CD4-positive, alpha-beta T cell treated with Interferon gamma for 1 hour (primary cell): ENCODE measurements around the gene MTM1.
A peak's percentile ranks its signal among the peaks of the same experiment; 100 is the strongest.

ENCODE experiments used
- DNase-seq: peaks from one replicate; pipeline ENCODE4 v3.0.0-alpha.2; 2020

MTM1 gene

DNA sequence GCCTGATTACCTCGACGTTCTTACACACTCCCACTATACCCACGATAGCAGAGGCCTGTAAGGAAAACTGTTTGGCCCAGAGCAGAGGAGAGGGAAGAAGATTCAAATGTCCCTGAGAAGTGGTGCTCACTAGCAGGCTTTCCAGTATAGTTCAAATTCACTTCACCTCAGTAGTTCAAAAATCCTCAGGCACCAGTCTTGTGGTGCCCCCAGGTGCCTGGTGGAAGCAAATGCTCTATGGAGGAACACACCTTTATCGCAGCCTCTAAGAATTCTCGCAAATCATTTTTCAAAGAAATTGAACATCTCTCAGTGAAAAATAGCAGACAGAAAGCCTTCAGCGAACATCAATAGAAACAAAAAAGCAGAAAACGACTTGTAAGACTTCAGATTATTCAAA, 112.6 kb downstream of the MTM1 start:
- no peak for DNase-seq

DNA sequence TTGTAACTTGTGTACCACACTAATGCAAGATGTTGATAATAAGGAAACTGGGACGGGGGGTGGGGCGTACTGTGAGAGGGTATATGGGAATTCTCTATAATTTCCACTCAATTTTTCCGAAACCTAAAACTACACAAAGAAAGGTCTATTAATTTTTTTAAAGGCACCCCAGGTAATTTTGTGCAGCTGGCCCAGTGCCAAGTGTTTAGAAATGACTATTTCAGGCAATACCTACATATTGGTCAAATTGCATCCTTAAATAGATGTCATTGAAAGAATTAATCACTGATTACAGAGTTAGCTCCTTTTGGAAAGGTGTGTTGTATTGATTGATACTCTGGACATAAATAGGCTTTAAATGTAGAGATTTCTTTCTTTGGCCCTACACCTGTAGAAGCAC, 114.7 kb downstream of the MTM1 start:
- DNase-seq: no peak

DNA sequence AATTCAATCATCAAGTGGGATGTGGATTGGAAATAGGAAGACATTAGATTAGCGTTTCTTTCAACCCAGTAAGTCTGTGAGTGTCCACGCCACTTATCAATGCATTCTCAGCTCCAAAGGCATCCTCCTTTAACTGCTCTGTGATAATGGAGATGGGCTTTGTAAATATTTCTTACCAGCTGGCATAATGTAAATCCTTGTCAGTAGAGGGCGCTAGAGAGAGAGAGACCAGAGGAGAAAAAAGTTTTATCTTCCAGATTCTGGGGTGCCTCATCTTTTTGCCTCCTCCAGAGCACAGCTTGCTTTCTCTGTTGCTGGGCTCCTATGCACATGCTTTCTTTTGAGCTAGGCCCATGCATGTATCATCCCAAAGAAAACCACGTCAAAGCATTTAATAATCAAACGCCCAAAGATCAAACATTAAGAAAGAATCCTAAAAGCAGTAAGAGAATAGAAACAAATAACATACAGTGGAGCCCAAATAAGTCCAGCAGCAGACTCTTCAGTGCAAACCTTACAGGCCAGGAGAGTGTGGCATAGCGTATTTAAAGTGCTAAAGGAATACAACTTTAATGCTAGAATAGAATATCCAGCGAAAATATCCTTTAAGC, 115.2 kb downstream of the MTM1 start:
- DNase-seq: no peak

DNA sequence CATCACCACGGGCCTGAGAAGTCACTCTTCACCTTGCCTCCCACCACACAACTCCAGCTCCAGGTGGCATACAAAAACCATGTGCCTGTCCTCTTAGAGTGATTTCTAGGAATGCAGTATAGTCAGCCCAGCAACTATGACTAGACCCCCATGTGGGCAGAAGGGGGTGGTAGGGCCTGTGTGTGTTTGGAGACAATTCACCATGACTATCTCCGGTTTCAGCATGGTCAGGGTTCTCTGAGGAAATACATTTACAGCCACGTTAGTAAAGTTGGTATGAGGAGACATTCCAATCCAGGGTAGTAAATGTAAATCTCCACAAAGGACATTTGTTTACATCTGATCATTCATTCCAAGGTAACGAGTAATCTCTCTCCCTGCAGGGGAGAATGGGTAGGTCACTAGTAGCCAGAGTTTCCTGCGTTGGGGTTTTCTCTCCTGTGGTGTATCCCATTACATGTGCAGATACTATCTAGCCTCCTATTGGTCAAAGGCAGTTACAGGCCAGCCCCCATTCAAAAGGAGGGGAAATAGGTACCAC, 120.6 kb downstream of the MTM1 start:
- DNase-seq: no peak

DNA sequence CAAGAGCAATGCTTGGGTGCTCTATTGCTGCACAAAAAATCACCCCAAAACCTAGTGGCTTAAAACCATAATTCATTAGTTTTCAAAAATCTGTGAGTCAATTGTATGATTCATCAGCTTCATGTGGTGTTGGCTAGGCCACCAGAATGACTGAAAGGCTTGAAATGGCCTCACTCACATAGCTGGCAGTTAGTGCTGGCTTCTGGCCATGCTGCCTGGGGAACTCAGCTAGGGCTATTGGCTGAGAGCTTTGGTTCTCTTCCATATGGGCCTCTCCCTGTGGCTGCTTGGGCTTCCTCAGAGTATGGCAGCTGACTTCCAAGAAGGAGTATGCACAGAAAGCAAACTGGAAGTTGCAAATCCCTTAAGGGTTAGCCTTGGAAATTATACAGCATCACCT, 121.7 kb downstream of the MTM1 start:
- DNase-seq: no peak

DNA sequence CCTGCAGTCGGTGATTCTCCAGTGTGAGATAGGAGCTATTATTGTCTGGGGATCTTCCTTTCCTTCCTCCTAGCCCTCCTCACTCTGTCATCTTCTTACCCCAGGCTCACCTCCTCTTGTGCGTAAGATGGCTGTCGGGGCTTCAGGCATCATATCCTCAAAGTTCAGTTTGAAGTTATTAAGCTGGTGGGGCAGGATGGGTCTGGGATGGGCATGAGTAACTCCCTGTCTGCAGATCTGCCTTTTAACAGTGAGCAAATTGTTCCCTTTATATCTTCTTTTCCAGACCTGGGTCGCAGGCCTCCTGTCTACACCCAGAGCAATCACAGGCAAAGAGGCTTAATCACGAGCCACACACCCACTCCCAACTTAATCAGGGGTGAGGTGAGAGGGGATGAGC, 123.9 kb downstream of the MTM1 start:
- no peak for DNase-seq

DNA sequence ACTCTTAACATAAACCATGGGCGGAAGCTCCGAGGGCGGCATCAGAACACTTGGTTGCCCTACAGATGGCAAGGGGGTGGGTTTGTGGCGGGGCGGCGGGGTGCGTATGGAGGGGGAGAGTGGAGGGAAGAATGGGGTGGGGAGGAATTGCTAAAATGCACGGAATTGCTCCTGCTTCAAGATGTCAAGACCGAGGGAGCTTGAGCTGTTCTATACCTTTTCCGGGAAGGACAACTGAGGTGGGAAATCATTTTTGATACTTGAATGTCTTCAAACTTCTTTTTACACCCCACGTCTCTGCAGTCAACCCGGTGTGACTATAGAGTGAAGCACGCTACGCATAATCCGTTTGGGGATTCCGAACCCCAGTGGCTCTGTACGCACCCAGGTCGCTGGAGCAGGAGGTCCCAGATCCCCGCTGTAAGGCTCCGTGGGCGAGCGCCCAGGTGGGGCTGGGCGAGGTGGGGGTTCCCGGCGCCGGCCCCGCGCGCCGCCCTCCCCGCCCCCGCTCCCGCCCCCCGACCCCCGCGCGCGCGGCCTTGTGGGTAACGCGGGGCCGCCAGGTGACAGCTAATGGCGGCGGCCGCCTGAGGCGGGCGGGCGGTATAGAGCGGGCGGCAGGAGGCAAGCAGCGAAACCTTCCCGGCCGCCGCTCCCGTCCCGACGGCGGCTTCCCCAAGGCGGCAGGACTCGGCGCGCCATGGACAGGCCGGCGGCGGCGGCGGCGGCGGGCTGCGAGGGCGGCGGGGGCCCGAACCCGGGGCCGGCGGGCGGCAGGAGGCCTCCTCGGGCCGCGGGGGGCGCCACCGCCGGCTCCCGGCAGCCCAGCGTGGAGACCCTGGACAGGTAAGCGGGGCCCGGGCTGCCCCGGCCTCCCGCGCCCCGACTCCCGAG, 124.7 kb downstream of the MTM1 start, which contains the start of gene MTMR1:
MTMR1 (plus strand) TSS at position 566 of the 894 bp plus-strand sequence; CDS start at position 701, 135 bp downstream.
- DNase-seq: peak; percentile 52

DNA sequence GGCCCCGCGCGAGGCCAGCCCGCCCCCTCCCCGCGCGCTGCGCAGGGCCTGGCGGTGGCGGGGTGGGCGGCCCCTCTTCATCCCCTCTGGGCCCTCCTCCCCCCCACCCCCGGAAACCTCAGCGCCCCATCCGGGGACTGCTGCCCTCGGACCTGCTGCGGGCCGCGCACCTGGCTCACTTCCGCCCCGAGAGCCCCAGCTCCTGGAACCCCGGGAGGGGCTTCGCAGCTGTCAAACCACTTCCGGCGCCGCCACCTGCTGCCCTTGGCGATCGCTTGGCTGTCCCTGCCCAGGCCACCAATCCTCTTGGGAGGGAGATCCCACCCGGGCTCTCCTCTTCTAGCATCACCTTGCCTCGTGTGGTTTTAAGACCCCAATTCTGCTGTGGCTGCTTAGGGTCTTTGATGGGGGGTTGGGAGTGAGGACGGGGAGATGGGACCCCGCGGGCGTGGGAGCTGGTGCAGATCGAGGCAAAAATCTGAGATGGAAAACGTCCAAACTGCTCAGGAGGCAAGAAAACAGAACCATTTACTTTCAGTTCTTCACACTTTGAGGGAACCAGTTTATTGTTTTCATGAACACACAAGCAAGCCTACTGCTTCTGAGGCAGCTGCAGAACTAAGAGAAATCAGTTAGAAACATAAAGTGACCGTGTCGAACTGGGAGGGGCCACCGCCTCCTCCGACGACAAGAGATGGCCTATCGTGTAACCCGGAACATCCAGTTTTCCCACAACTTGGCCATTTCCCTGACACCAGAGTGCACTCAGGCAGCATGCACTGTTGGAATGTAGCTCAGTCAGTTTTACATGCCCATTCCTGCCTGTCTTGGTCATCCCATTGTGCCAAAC, 125.5 kb downstream of the MTM1 start:
- peak; percentile 79 for DNase-seq

DNA sequence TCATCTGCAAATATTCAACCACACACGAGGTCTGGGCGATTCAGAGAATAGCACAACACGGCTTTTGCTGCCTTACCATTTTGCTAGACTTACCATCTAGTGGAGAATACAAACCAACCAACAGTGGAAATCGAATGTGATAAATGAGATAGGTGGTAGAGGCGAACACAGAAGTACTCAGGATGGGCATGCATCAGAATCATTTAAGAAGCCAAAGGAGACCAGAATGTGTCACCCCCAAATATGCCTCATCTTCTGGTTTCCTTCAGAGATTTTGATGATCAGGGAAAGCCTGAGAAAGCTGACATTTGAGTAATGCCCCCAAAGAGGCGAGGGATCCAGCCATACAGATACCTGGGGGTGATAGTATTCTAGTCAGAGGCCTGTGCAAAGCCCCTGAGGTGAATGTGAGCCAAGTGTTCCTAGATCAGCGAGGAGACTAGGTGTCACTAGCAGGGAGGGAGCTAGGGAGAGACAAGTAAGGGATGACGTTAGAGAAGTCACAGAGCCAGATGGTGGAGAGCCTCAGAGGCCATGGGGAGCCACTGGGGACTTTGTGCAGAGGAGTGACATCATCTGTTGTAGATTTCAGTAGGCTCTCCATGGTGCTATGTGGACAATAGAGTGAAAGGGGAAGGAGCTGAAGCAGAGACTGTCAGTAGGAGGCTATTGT, 126.5 kb downstream of the MTM1 start:
- peak; percentile 25 for DNase-seq

DNA sequence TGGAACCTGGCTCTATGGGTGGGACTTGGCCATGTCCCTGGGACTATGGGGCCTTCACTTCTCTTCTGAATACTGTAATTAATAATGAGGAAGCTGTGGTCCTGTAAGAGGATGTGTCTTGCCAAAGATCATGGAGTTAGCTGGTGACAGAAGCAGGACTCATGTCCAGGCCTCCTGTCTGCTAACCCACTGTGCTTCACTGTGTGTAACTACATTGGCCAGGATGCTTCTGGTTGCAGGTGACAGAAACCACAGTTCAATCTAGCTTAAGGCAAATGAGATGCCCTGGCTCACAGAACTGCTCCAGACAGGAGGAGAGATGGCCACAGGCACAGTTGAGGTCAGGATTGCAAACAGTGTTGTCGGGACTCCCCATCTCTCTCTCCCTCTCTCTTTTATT, 127.9 kb downstream of the MTM1 start:
- no peak for DNase-seq

DNA sequence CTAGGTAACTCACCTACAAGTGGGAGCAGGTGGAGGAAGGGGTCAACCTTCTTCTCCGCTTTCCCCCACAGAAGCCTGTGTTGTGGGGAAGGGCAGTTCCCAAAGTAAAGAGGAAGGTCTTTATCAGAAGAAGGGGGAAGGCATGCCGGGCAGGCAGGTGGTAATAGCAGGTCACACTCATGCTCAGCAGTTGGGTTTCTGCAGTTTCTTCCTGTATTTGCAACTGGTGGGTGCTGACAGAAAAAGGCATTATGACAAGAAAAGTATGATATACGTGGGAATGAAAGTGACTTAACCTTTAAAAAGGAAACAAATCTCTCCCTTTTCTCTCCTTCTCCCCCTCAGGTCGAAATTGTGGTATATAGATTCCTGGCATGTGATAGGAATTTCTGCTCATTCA, 128.4 kb downstream of the MTM1 start:
- DNase-seq: no peak

DNA sequence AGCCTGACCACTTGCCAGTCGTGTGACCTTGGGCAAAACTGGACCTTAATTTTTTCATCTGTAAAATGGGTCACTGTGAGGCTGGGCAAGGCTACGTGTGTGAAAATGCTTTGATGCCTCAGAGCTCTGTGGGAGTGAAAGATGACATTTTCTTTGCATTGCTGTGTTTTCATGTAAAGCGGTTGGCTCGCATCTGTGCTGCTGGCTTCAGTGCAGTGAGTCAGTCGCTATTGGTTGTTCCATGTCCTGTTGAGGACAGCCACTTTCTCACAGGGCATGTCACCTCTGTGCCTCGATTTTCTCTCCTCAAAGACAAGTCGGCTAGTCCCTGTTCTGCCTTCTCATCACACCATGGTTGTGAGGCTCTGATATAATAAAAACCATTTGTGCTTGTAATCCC, 129.2 kb downstream of the MTM1 start:
- DNase-seq: no peak

DNA sequence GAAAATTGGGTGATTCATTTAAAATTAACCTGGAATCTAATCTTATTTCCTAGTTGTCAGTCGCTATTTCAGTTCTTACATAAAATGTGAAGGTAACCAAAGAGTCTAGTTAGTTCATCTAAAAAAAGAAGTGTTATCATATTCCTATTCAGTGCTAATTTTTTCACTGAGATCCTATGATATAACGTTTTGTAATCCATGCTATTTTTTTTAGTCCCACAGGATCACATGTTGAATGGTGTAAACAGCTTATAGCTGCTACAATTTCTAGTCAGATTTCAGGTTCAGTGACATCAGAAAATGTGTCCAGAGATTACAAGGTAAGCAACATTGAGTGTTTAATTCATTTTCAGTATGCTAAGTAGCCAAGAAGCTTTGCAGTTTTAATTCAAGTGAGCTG, 130.6 kb downstream of the MTM1 start:
- no peak for DNase-seq

DNA sequence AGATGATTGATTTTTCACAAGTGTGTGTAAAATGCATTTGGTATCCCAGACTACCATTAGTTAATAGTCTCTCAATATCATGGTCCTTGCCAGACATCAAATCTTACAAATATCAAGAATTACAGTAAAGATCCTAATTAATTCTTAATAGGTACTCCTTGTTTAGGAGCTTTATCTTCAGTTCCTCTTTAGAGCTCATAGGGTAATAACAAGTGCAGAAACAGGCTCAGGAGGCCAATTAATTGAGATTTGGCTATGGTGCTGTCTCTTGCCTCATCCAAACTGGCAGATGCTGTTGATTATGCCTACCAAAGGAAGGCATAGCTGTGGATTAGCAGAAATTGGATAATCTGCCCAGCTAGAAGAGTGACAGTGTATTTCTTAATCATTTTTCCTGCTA, 131.7 kb downstream of the MTM1 start:
- no peak for DNase-seq

DNA sequence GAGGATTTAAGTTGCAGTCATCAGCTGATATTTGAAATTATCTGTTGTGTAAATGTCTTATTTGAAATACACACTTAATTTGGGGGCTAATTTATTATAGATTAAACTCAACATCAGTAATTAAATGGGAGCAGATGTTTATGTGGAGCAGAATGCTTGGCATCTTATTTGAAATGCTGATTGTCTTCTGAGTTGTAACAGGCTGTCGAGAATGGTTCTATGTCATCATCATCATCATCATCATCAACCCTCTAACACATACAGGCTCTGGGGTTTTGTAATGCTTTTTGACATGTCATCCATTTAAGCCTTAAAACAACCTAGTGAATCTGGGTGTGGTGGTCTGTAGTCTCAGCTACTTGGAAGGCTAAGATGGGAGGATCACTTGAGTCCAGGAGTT, 133.0 kb downstream of the MTM1 start:
- no peak for DNase-seq

DNA sequence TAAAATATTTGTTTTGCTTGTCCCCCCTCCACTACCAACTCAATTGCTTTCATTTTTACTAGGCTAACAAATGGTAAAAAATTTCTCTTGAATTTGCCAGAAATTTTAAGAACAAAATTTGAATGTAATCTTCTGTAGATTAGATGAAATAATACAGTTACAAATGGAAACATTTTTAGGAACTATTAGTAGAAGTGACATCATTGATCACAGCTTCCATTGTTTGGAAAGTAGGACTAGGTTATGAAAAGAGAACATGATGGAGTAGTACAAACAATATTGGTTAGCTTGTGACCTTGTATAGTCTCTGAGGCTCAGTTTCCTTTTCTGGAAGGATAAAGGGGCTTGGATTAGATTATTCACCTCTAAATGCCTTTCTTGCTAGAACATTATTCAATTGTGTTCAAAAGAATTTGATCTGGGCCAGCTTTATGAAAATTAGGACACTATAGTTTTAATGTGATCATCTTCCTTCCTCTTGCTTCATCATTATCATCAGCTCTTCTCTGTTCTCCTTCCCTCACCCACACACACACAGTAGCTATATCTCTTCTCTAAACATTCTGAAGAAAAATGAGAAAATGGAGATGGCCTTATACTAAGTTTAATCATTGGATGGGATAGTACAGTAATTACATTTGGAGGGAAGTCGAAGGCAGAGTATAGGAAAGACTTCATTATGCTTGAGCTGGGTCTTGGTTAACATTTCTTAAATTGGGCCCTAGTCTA, 134.7 kb downstream of the MTM1 start:
- no peak for DNase-seq

DNA sequence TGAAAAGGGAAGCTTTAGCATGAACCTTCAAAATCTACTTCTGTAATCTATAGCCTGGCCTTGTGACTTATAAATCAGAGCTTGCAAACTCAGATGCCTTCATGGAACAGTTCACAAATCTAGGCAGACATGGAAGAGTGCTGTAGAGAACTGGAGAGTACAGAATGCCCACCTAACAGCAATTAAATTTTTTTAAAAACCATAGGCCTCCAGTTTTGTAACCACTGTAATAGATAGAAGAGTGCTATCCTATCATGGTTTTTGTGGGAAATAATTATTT, 135.2 kb downstream of the MTM1 start:
- no peak for DNase-seq

DNA sequence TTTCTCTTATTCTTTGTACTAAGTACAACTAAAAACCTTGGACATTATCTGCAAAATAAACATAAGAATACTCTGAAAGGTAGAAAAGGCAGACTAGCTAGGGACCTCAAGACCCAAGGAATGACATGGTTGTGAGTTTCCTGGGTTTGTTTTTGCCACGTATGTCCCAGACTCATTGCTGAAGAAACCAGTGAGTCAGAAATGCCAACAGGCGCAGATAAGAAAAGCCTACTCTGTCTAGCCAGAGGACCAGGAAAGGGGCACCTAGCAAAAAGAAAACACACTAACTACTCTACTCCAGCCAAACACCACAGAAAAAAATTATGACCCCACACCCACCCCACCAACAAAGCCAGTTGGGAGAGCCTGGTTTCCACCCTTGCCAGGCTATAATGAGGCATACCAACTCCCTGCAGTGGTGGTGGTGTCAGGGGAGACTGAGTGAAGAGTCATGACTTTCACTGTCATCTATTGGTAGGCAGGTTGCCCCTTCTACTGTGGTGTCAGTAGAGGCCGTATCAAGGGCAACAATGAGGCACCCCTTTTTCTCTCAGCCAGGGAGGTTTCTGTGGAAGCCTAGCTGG, 135.7 kb downstream of the MTM1 start:
- no peak for DNase-seq

DNA sequence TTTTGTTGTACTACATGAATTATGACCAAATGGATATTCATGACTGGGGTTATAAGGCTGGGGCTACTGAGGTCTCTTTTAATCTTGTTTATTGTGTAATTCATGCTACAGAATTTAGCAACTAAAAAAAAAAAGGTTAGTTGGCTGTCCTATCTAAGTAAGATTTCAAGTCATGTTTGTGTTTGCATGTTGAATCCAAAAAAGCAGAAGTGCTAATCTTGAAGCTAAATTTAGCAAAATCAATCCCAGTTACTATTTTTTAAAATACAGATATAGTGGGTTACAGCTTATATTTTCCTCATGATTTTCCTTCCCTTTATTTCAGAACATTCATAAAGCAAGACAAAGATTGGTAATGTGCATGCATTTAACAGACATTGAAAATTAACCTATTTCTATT, 144.2 kb downstream of the MTM1 start:
- no peak for DNase-seq

DNA sequence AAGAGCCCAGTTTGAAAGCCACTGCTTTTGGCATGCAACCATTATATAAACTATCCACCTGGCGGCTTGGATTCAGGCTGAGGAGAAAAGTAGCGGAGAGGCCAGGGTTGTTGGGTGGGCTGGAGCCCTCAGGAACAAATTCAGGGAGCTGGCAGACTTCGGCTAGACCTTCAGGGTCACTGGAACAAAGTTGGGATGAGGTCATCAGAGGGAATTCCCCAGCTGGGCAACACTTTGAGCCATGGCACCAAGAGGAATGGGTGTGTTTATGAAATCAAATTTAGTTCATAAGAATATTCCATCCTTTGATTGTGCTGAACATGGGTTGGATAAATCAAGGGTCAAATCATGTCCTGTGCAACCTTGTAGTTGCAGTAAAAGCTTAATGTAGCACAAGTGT, 146.8 kb downstream of the MTM1 start:
- DNase-seq: no peak

DNA sequence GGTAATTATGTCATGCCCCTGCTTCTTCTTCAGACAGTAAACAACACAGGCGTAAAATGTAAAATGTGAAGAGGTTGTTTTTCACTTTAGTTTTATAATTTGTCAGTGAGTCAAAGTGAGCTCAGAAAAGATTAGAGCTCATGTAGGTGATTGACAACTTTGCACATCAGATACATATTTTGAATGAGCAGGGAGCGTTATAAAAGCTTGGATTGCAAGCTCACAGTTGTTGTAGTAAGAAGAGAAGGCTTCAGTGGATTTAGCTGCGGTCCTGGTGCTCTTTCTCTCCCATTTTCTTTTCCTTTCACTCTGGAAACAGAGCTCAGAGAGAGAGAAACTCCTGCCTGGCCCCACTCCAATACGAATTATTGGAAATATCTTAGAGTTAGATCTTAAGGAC, 151.2 kb downstream of the MTM1 start:
- no peak for DNase-seq
